Adrenal gland (tissue), 5 donors: Measurements from ENCODE around the gene PCDHGA5.
"Not testable (repeated sequence)": the region's sequence is repeated elsewhere in the genome, so short reads cannot be mapped to it uniquely, and the experiment has no call there.

Source experiments
- POLR2A ChIP-seq, 2 donors: fragments of 450-650 bp; IDR thresholded peaks; one replicate each; pipeline ENCODE4 v1.6.1; 2017; ENCODE audit warnings: antibody characterized with exemption in 2 of 2, mild to moderate bottlenecking in 2 of 2, moderate library complexity in 1 of 2
- TF ChIP-seq, protein P1 (sequence below), 6 experiments: fragments of 450-650 bp in 4 of 6; fragments of 200-600 bp in 2 of 6; sonication (generic) in 1 of 6; IDR thresholded peaks; 1 replicate in 5 of 6; 2 replicates in 1 of 6; pipeline versions ENCODE4 v1.5.1 to v1.8.0; 2016 to 2021; ENCODE audit warnings: antibody characterized with exemption in 6 of 6, mild to moderate bottlenecking in 2 of 6, moderate library complexity in 1 of 6
- donor health status: DM: no; HTN: no; CAD: no.

DNA sequence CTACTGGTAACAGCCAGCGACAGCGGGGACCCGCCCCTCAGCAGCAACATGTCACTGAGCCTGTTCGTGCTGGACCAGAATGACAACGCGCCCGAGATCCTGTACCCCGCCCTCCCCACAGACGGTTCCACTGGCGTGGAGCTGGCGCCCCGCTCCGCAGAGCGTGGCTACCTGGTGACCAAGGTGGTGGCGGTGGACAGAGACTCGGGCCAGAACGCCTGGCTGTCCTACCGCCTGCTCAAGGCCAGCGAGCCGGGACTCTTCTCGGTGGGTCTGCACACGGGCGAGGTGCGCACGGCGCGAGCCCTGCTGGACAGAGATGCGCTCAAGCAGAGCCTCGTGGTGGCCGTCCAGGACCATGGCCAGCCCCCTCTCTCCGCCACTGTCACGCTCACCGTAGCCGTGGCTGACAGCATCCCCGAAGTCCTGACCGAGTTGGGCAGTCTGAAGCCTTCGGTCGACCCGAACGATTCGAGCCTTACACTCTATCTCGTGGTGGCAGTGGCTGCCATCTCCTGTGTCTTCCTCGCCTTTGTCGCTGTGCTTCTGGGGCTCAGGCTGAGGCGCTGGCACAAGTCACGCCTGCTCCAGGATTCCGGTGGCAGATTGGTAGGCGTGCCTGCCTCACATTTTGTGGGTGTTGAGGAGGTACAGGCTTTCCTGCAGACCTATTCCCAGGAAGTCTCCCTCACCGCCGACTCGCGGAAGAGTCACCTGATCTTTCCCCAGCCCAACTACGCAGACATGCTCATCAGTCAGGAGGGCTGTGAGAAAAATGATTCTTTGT is 30.6 kb downstream of the PCDHGA5 start:
- TF ChIP-seq POLR2A (IDR thresholded peaks at IDR 0.05) = not testable (repeated sequence)
- TF ChIP-seq, protein P1, sequence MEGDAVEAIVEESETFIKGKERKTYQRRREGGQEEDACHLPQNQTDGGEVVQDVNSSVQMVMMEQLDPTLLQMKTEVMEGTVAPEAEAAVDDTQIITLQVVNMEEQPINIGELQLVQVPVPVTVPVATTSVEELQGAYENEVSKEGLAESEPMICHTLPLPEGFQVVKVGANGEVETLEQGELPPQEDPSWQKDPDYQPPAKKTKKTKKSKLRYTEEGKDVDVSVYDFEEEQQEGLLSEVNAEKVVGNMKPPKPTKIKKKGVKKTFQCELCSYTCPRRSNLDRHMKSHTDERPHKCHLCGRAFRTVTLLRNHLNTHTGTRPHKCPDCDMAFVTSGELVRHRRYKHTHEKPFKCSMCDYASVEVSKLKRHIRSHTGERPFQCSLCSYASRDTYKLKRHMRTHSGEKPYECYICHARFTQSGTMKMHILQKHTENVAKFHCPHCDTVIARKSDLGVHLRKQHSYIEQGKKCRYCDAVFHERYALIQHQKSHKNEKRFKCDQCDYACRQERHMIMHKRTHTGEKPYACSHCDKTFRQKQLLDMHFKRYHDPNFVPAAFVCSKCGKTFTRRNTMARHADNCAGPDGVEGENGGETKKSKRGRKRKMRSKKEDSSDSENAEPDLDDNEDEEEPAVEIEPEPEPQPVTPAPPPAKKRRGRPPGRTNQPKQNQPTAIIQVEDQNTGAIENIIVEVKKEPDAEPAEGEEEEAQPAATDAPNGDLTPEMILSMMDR (IDR thresholded peaks at IDR 0.05) = not testable (repeated sequence)
